Activated CD8-positive, alpha-beta memory T cell treated with anti-CD3 and anti-CD28 coated beads for 24 hours (primary cell): Measurements from ENCODE around the gene UNCX.
"Not testable (repeated sequence)": the region's sequence is repeated elsewhere in the genome, so short reads cannot be mapped to it uniquely, and the experiment has no call there.

Experiments used
- DNase-seq: peaks from one replicate; pipeline ENCODE4 v3.0.0-alpha.2; 2020

Gene UNCX

GRCh38 chr7:1279041-1279440 lies 46.4 kb downstream of the UNCX start:
- no peak for DNase-seq

DNA sequence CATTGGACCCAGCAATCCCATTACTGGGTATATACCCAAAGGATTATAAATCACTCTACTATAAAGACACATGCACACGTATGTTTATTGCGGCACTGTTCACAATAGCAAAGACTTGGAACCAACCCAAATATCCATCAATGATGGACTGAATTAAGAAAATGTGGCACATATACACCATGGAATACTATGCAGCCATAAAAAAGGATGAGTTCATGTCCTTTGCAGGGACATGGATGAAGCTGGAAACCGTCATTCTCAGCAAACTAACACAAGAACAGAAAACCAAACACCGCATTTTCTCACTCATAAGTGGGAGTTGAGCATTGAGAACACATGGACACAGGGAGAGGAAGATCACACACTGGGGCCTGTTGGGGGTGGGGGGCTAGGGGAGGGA lies 47.2 kb downstream of the UNCX start:
- DNase-seq: not testable (repeated sequence)

DNA sequence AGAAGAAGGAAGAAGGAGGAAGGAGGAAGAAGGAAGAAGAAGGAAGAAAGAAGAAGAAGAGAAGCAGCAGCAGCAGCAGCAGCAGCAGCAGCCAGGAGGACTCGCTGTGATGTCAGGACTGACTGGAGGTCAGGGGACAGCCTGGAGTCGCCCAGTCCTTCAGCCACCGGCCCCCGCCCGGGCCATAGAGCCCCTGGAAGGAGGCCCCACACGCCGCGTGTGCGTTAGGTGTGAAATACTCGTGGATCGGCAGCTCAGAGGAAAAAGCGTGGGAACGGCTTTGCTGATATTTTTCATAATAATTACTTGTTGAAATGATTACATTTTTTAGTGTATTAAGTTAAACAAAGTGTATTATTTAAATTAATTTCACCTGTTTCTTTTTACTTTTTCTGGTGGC lies 48.4 kb downstream of the UNCX start:
- DNase-seq: no peak

GRCh38 chr7:1282679-1283078 lies 50.0 kb downstream of the UNCX start:
- no peak for DNase-seq

GRCh38 chr7:1283337-1283736 lies 50.7 kb downstream of the UNCX start:
- DNase-seq: no peak

GRCh38 chr7:1283941-1284742 lies 51.5 kb downstream of the UNCX start:
- no peak for DNase-seq

GRCh38 chr7:1284743-1285458 lies 52.2 kb downstream of the UNCX start:
- DNase-seq: no peak

- DNase-seq: no peak
Observed at GRCh38 chr7:1285556-1286301, 53.1 kb downstream of the UNCX start.
